Activated gamma-delta T cell (primary cell): ENCODE results near the gene PAX6.

Source experiments
- DNase-seq: peaks from one replicate; lab custom pipeline; 2025; lab: John Stamatoyannopoulos, UW

The PAX6 gene

GRCh38 chr11:31822175-31822926 is 11.2 kb upstream of the PAX6 start:
- no peak for DNase-seq

GRCh38 chr11:31821766-31822165 is 10.6 kb upstream of the PAX6 start:
- DNase-seq: no peak

- no peak for DNase-seq
These were observed 10.2 kb upstream of the PAX6 start for GRCh38 chr11:31821235-31821764.

- no peak for DNase-seq
These were observed 9.3 kb upstream of the PAX6 start for GRCh38 chr11:31820438-31820818.

GRCh38 chr11:31819621-31820437 is 8.7 kb upstream of the PAX6 start:
- no peak for DNase-seq

- no peak for DNase-seq
These were observed 7.8 kb upstream of the PAX6 start for GRCh38 chr11:31818874-31819331.

GRCh38 chr11:31818425-31818755 is 7.3 kb upstream of the PAX6 start:
- no peak for DNase-seq

GRCh38 chr11:31817621-31818424 is 6.7 kb upstream of the PAX6 start:
- no peak for DNase-seq

- no peak for DNase-seq
These were observed 6.0 kb upstream of the PAX6 start for GRCh38 chr11:31817054-31817620.

GRCh38 chr11:31816468-31817053 is 5.4 kb upstream of the PAX6 start:
- DNase-seq: no peak

GRCh38 chr11:31815711-31816467 is 4.8 kb upstream of the PAX6 start:
- no peak for DNase-seq

- no peak for DNase-seq
These were observed 3.2 kb upstream of the PAX6 start for GRCh38 chr11:31814176-31814868.

GRCh38 chr11:31813391-31814175 is 2.5 kb upstream of the PAX6 start:
- DNase-seq: no peak

- DNase-seq: no peak
These were observed 1.6 kb upstream of the PAX6 start for GRCh38 chr11:31812383-31813381.

GRCh38 chr11:31809857-31810778 is 1.0 kb downstream of the PAX6 start:
- DNase-seq: no peak

- no peak for DNase-seq
These were observed 1.6 kb downstream of the PAX6 start for GRCh38 chr11:31809541-31809856.
